ENCODE measurements around the gene SLC25A21.
"Not testable (repeated sequence)": the region's sequence is repeated elsewhere in the genome, so short reads cannot be mapped to it uniquely, and the experiment has no call there.

SLC25A21 gene

DNA sequence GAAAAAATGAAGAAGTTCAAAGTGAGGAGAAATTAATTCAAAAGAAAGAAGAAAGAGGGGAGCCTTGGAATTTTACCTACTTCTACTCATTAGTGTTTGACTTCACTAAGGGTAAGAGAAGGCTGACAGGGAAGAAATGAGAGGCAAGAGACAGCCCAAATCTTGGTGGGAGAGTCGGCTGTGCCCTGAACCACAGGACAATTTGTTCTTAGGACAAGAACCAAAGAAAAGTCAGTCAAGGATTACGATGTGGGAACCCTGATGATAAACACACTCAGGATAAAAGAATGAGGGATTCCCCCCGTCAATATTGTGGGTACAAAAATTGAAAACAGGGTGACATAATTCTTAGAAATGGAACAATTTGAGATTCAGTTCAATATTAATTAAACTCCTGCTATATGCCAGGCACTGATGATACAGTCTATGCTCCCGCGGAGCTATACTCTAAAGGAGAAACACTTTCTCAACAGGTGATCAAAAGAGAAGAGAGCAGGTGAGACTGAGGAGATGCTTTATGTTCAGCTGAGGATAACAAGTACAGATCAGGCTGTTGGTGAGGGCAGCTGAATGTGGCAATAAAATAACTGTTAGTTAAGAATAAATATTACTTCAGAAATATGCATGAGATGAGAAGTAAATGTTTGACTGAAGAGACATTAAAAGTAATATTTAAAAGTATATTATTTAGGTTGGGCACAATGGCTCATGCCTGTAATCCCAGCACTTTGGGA lies 175.4 kb downstream of the SLC25A21 start:
- no peak for DNase-seq (ENCODE audit: extremely low read depth, low read depth)
- TF ChIP-seq, protein P1, sequence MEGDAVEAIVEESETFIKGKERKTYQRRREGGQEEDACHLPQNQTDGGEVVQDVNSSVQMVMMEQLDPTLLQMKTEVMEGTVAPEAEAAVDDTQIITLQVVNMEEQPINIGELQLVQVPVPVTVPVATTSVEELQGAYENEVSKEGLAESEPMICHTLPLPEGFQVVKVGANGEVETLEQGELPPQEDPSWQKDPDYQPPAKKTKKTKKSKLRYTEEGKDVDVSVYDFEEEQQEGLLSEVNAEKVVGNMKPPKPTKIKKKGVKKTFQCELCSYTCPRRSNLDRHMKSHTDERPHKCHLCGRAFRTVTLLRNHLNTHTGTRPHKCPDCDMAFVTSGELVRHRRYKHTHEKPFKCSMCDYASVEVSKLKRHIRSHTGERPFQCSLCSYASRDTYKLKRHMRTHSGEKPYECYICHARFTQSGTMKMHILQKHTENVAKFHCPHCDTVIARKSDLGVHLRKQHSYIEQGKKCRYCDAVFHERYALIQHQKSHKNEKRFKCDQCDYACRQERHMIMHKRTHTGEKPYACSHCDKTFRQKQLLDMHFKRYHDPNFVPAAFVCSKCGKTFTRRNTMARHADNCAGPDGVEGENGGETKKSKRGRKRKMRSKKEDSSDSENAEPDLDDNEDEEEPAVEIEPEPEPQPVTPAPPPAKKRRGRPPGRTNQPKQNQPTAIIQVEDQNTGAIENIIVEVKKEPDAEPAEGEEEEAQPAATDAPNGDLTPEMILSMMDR (IDR thresholded peaks at IDR 0.05; ENCODE audit: low read depth, low read length) = no peak

DNA sequence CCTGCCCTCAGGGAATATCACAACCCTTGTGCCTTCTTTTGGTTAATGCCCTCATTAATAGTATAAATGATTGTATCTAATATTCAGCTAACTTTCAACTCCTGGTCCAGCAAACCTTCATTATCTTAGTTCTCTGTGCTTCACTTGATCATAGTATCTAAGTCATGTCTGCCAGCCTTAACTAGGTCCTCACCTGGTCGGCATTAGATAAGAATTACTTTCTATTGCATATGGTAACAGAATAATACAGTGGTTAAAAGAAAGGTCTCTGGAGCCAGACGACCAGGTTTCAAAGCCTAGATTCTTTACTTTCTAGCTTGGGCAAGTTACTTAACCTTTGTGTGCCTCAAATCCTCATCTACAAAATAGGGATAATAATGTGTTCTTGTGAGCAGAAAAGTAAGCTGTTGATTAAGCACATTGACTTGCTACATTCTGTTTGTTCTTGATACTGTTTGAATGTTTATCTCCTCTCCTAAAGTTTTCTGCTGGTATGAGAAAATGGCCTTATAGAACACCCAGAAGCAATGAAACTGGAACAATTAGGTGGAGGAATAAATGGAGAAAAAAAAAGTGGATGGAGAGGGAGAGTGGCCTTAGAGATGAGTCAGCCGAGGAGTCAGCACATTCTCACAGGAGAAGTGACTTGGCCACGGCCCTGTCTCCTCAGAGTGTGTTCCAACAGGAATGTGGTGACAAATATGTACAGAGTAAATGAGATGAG lies 176.1 kb downstream of the SLC25A21 start:
- TF ChIP-seq, protein P1 (IDR thresholded peaks at IDR 0.05; ENCODE audit: low read depth, low read length) = no peak
- no peak for DNase-seq (ENCODE audit: extremely low read depth, low read depth)

DNA sequence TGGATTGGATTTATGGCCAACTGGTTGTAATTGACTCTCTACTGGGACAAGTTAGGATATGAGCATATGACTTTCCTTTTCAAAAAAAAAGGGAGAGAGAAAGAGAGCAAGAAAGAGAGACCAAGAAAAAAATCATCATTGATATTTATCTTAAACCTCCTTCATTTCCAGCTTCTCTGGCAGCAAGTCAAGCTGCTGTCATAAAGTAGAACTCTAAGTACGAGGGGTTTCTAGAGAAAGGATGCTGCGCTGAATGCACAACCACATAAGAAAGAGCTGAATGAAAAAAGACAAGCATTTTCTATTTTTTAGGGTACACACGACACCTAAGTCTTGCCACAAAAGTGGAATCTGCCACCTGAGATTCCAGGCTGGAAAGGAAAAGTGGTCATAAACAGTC lies 182.6 kb downstream of the SLC25A21 start:
- TF ChIP-seq, protein P1 (IDR thresholded peaks at IDR 0.05; ENCODE audit: low read depth, low read length) = no peak
- DNase-seq (ENCODE audit: extremely low read depth, low read depth) = no peak

DNA sequence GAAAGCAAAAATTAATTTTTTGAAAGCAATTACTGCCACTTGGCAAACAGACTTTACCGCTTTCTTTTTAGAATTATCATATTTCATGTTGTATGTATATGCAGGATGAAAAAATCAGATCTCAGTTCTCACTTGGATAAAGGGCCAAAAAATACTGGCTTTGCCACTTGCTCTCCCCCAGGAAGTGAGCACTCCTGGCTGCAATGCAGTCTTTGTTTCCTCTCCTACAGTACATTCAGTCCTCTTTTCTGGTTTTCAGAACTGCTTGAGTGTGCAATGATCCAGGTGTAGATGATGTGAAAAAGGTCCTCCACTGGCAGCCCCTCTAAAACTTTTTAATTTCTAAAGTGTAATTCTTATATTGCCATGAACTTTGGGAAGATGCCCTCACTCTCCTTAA lies 183.4 kb downstream of the SLC25A21 start:
- DNase-seq (ENCODE audit: extremely low read depth, low read depth) = no peak
- TF ChIP-seq, protein P1 (IDR thresholded peaks at IDR 0.05; ENCODE audit: low read depth, low read length) = no peak

DNA sequence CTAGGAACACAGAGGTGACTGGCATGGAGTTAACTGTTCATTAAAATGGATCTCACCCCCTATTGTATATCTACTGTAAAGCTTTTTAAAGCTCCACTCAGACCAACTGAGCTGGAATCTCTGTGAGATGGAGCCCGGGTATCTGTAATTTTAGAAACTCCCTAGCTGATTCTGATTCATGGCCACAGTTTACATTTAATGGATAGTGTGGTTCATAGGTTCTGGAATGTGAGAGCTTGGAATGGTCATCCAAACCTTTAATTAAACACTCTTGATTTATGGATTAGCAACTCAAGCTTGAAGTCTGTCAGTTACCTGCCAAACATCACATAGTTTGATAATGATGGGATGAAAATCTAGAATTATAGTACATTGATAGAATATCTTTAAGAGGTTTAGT lies 183.8 kb downstream of the SLC25A21 start:
- TF ChIP-seq, protein P1 (IDR thresholded peaks at IDR 0.05; ENCODE audit: low read depth, low read length) = no peak
- no peak for DNase-seq (ENCODE audit: extremely low read depth, low read depth)

DNA sequence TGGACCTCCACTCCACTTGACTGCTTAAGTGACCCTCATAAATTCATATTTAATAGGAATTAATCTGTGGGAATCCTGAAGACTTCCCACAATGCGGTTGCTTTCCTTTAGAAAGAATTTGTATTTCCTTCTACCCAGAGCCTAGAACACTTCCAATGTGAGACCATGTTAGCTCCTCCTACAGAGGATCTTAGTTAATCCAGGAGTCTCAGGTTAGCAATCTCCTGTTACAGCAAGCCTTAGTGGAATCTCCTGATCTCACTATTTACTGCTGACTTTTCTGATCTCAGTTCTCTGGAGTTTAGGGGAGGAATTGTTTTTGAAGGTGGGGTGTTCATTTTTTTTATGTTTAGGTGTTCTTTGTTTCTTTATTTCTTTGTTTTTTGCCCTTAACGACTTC lies 186.0 kb downstream of the SLC25A21 start:
- no peak for DNase-seq (ENCODE audit: extremely low read depth, low read depth)
- TF ChIP-seq, protein P1 (IDR thresholded peaks at IDR 0.05; ENCODE audit: low read depth, low read length) = no peak

DNA sequence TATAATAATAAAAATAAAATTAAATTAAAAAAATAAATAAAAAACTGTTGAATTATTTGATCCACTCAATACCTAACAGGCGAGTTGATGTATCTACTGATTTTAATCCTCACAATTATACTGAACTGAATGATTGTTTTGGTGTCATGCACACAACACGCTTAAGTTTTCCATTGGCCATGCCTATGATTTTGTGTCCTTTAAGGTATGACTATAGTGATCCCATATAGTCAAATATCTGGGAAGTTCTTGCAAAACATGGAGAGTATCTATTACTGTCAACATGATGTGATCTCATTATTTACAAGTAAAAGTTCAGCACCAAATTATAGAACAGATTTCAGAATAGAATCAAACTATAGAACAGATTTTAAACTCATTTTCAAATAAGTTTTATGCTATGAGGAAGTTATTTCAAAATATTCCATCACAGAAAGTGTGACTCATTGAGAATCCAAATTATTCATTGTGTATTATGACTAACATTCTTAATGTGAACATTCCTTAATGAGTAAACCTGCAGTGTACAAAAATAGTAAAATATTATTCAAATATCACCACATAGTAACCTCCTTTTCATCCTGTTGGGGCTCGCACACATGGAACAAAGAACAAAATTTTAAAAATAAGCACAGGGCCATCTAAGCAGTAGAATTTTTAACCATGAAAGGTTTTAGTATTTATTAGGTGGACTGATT lies 190.4 kb downstream of the SLC25A21 start:
- TF ChIP-seq, protein P1 (IDR thresholded peaks at IDR 0.05; ENCODE audit: low read depth, low read length) = no peak
- no peak for DNase-seq (ENCODE audit: extremely low read depth, low read depth)

DNA sequence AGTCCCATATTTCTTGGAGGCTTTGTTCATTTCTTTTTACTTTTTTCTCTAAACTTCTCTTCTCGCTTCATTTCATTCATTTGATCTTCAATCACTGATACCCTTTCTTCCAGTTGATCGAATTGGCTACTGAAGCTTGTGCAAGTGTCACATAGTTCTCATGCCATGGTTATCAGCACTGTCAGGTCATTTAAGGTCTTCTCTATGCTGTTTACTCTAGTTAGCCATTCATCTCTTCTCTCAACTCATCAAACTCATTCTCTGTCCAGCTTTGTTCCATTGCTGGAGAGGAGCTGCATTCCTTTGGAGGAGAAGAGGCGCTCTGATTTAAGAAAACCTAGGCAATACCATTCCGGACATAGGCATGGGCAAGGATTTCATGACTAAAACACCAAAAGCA lies 192.0 kb downstream of the SLC25A21 start:
- DNase-seq (ENCODE audit: extremely low read depth, low read depth) = not testable (repeated sequence)

All from AG09319 (cell line).